ENCODE results near the gene MCTP1.

Gene MCTP1

GRCh38 chr5:94906750-94907149 is 378.1 kb downstream of the MCTP1 start:
- in situ Hi-C loops (cut with HindIII; ENCODE audit: low pct_unique_long_range_greater_than_20kb, low sequenced_read_pairs): no loop called here
- no peak for TF ChIP-seq JUND (IDR thresholded peaks at IDR 0.05; ENCODE audit: low read depth)
- DNase-seq (ENCODE audit: low read depth in 1 of 2, low spot score in 1 of 2): no peak

DNA sequence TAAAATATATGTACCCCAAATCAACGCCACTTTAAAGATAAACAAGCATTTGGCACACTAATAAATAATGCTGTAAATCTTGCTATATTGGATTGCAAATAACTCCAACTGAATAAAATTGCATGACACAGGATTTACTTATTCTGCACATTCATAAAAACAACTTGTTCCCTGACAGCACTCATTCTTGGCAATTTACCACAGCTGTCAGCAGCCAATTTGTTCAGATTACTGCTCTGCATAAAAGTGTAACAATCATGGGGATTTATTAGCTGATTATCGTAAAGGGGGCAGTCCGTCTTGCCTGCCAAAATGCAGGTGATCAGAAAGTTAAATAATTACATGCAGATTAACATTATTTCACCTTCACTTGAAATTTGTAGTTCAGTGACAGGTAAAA is 381.2 kb downstream of the MCTP1 start:
- TF ChIP-seq JUND (IDR thresholded peaks at IDR 0.05; ENCODE audit: low read depth): no peak
- in situ Hi-C loops (cut with HindIII; ENCODE audit: low pct_unique_long_range_greater_than_20kb, low sequenced_read_pairs): no loop called here
- DNase-seq (ENCODE audit: low read depth in 1 of 2, low spot score in 1 of 2): no peak

- in situ Hi-C loops (cut with HindIII; ENCODE audit: low pct_unique_long_range_greater_than_20kb, low sequenced_read_pairs): no loop called here
Observed at GRCh38 chr5:94901191-94901979, 383.5 kb downstream of the MCTP1 start.

GRCh38 chr5:94900006-94900505 is 384.8 kb downstream of the MCTP1 start:
- DNase-seq (ENCODE audit: low read depth in 1 of 2, low spot score in 1 of 2): no peak
- in situ Hi-C loops (cut with HindIII; ENCODE audit: low pct_unique_long_range_greater_than_20kb, low sequenced_read_pairs): no loop called here
- no peak for TF ChIP-seq JUND (IDR thresholded peaks at IDR 0.05; ENCODE audit: low read depth)

More at GRCh38 chr5:94901191-94901979, 383.5 kb downstream of the MCTP1 start:
- no peak for TF ChIP-seq JUND (IDR thresholded peaks at IDR 0.05; ENCODE audit: low read depth)
- DNase-seq (ENCODE audit: low read depth in 1 of 2, low spot score in 1 of 2): no peak

- no peak for TF ChIP-seq JUND (IDR thresholded peaks at IDR 0.05; ENCODE audit: low read depth)
- in situ Hi-C loops (cut with HindIII; ENCODE audit: low pct_unique_long_range_greater_than_20kb, low sequenced_read_pairs): no loop called here
- DNase-seq (ENCODE audit: low read depth in 1 of 2, low spot score in 1 of 2): peak in 1 of 2 experiments; percentile 45
Observed at GRCh38 chr5:94893412-94894135, 391.3 kb downstream of the MCTP1 start.

DNA sequence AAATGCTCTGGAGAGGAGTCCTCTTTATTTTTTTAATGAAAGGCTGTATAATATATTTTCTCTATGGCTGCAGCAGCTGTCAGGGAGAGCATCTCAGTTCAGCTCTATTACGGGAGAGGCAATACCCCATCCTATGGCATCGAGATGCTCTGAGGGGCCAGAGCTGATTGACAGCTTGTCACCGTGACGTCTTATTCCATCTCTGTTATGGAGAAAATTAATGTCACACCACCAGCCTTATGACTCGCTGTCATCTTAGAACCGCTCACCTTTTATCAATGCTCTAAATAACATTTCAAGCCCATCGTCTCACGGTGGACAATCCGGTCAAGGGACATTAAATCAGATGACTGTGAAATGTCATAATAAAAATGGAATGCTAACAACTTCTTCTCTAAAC is 392.9 kb downstream of the MCTP1 start:
- no peak for TF ChIP-seq JUND (IDR thresholded peaks at IDR 0.05; ENCODE audit: low read depth)
- in situ Hi-C loops (cut with HindIII; ENCODE audit: low pct_unique_long_range_greater_than_20kb, low sequenced_read_pairs): no loop called here
- DNase-seq (ENCODE audit: low read depth in 1 of 2, low spot score in 1 of 2): no peak

DNA sequence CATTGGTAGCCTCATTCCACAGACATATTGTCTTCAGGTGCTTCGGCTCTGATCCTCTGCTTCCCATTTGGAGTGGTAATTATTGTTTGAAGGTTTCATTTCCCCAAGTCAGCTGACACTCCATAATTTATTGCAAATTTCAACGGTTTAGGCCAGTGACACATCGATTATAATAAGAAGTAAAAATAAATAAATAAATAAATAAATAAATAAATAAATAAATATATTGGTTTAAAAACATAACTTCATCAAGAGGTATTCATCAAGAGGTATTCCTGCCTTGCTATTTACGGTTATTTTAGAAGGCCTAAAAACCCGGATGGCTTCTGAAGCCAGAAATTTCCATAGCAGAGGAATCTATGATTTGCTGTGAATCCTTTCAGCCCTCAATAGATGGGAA is 393.3 kb downstream of the MCTP1 start:
- in situ Hi-C loops (cut with HindIII; ENCODE audit: low pct_unique_long_range_greater_than_20kb, low sequenced_read_pairs): no loop called here
- TF ChIP-seq JUND (IDR thresholded peaks at IDR 0.05; ENCODE audit: low read depth): no peak
- no peak for DNase-seq (ENCODE audit: low read depth in 1 of 2, low spot score in 1 of 2)

- in situ Hi-C loops (cut with HindIII; ENCODE audit: low pct_unique_long_range_greater_than_20kb, low sequenced_read_pairs): no loop called here
- DNase-seq (ENCODE audit: low read depth in 1 of 2, low spot score in 1 of 2): no peak
- TF ChIP-seq JUND (IDR thresholded peaks at IDR 0.05; ENCODE audit: low read depth): no peak
Observed at GRCh38 chr5:94890907-94891306, 394.0 kb downstream of the MCTP1 start.

DNA sequence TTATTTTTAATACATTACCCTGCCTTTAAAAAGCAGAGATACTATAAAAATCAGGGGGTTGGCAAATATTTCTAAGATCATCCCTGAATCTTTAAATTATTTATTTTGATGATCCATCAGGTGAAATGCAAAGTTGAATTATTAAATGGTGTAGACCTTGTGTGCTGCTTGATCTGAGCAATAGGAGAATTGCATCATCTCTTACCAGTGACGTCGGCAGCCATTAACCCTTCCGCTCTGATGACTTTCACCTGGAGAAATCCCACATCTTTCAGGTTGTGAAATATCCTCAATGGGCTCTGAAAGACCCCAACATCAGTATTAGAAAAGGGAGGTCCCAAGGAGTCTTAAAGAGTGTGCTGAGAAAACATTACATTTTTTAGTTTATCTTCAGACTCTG is 396.2 kb downstream of the MCTP1 start:
- in situ Hi-C loops (cut with HindIII; ENCODE audit: low pct_unique_long_range_greater_than_20kb, low sequenced_read_pairs): no loop called here
- no peak for TF ChIP-seq JUND (IDR thresholded peaks at IDR 0.05; ENCODE audit: low read depth)
- DNase-seq (ENCODE audit: low read depth in 1 of 2, low spot score in 1 of 2): no peak

DNA sequence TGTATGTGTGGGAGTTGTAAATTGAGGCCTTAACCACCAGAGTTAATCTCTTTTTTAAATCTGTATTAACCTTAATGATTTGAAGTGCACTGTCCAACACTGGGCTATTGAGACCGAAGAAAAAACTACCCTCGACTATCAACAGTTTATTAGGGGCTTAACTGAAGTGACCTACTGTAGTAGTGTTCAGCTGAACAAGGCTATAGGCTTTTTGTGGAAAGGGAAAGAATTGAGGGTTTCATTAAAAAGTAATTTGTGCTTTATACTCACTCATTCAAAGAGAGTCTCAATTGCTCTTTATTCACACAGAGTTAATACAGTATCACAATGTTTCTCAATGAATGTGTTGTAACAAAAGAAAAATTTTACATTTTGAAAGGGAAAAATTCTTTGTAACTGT is 399.0 kb downstream of the MCTP1 start:
- no peak for TF ChIP-seq JUND (IDR thresholded peaks at IDR 0.05; ENCODE audit: low read depth)
- DNase-seq (ENCODE audit: low read depth in 1 of 2, low spot score in 1 of 2): no peak
- in situ Hi-C loops (cut with HindIII; ENCODE audit: low pct_unique_long_range_greater_than_20kb, low sequenced_read_pairs): no loop called here

DNA sequence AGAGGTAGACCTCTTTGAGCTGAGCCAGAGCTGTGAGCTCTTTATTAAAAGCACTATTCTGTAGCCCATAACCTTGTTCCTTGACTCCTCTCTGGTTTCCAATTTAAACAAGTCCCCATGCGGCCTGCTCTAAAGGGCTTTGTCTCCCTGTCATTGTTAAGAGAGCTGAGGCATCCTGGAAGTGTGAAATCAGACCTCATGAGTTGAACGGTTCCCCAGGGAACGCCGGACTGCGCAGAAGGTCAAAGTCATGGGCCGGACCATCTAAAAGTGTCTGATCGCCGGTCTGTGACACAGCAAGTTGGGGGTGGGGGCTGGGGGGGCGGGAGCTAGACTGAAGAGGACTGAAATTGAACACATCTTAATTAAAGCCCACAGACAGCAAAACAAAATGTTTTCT is 400.6 kb downstream of the MCTP1 start:
- DNase-seq (ENCODE audit: low read depth in 1 of 2, low spot score in 1 of 2): no peak
- in situ Hi-C loops (cut with HindIII; ENCODE audit: low pct_unique_long_range_greater_than_20kb, low sequenced_read_pairs): no loop called here
- no peak for TF ChIP-seq JUND (IDR thresholded peaks at IDR 0.05; ENCODE audit: low read depth)

- in situ Hi-C loops (cut with HindIII; ENCODE audit: low pct_unique_long_range_greater_than_20kb, low sequenced_read_pairs): no loop called here
- no peak for DNase-seq (ENCODE audit: low read depth in 1 of 2, low spot score in 1 of 2)
- TF ChIP-seq JUND (IDR thresholded peaks at IDR 0.05; ENCODE audit: low read depth): no peak
Observed at GRCh38 chr5:94872526-94872925, 412.4 kb downstream of the MCTP1 start.

DNA sequence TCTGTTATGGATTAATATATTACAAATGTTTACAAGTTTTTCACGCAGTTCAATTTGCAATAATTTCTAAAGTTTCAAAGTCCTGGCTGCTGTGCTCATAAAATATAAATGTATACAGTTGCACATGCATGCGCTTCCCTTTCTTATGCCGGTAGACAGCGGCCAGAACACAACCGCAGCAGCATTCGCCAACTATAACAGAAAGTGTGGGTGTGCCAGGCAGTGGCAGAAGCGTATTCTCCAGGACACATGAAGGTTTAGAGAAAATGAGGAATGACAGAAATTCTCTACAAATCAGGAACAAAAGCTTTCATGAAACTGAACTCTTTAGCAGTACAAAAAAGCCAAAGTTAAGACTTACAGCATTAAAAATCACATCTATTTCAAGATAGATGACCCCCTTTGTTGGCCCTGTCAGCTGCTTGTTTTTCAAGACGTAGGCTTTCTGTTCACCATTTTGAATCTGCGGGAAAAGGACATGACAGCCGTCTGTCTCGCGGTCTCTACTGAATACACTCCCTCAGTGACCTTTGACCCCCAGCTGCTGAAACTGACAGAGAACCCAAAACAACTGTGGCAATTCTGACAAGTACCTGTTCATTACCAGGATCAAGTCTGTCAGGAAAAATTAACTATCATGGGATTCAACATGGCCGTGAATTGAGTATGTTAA is 414.2 kb downstream of the MCTP1 start:
- DNase-seq (ENCODE audit: low read depth in 1 of 2, low spot score in 1 of 2): no peak
- no peak for TF ChIP-seq JUND (IDR thresholded peaks at IDR 0.05; ENCODE audit: low read depth)
- in situ Hi-C loops (cut with HindIII; ENCODE audit: low pct_unique_long_range_greater_than_20kb, low sequenced_read_pairs): no loop called here
